MCF 10A (cell line): Measurements from ENCODE around the gene ZNF26. TPM values are rescaled to one million over a fixed set of nuclear protein-coding genes. Genes with fewer than 3 reads are reported as not detected.

Source experiments
- BruUV-seq: library from RNA; stranded (reverse); fragments of 400-500 nt; replicated peaks from 2 replicates; lab custom pipeline; 2021; lab: Mats Ljungman, UMichigan
- CTCF ChIA-PET: fragments of 300-600 bp; sonication (Branson Sonifier 250); formaldehyde crosslinking; extraction: SDS; loops from one replicate; lab custom pipeline; 2021; ENCODE audit warnings: antibody characterized with exemption, inconsistent platforms; lab: Yijun Ruan, JAX
- POLR2A ChIA-PET: fragments of 300-600, 350-650 bp; sonication (Branson Sonifier 250); formaldehyde crosslinking; extraction: SDS; loops from one replicate; lab custom pipeline; 2020; ENCODE audit warnings: antibody characterized with exemption, inconsistent platforms; lab: Yijun Ruan, JAX
- DNase-seq: peaks from one replicate; pipeline ENCODE4 v3.0.0-alpha.2; 2018; ENCODE audit not compliant: unreplicated experiment
- H3K27ac Mint-ChIP-seq: one replicate; pipeline ENCODE4 v1.8.0; 2022; ENCODE audit warnings: mild to moderate bottlenecking, low read depth, mixed read lengths; ENCODE audit not compliant: unreplicated experiment
- H3K27me3 Mint-ChIP-seq: one replicate; pipeline ENCODE4 v1.8.0; 2022; ENCODE audit warnings: mixed read lengths; ENCODE audit not compliant: insufficient read depth, unreplicated experiment
- H3K36me3 Mint-ChIP-seq: one replicate; pipeline ENCODE4 v1.8.0; 2022; ENCODE audit warnings: mild to moderate bottlenecking, moderate library complexity, mixed read lengths; ENCODE audit not compliant: insufficient read depth, unreplicated experiment
- H3K4me1 Mint-ChIP-seq: one replicate; pipeline ENCODE4 v1.8.0; 2022; ENCODE audit warnings: mixed read lengths; ENCODE audit not compliant: insufficient read depth, unreplicated experiment
- H3K4me3 Mint-ChIP-seq: one replicate; pipeline ENCODE4 v1.8.0; 2022; ENCODE audit warnings: mild to moderate bottlenecking, moderate library complexity, mixed read lengths; ENCODE audit not compliant: unreplicated experiment
- H3K9me3 Mint-ChIP-seq: one replicate; pipeline ENCODE4 v1.8.0; 2022; ENCODE audit warnings: mixed read lengths; ENCODE audit not compliant: unreplicated experiment
- intact Hi-C: fragments of 100-400 bp; cut with micrococcal nuclease; formaldehyde crosslinking; loops from 2 replicates; pipeline ENCODE4 v1.14.1; 2022
- total RNA-seq: library from RNA; stranded (reverse); gene quantifications from 2 replicates; pipeline ENCODE4 v1.2.3, GENCODE V29; 2022
- TF ChIP-seq, protein P1 (sequence below): fragments of 200-600 bp; IDR thresholded peaks from one replicate; pipeline ENCODE4 v1.8.0; 2022; ENCODE audit warnings: antibody characterized with exemption, mild to moderate bottlenecking; ENCODE audit not compliant: unreplicated experiment

The ZNF26 gene
- total RNA-seq, 1 experiment from 2014 or later, result 18.7 TPM

DNA sequence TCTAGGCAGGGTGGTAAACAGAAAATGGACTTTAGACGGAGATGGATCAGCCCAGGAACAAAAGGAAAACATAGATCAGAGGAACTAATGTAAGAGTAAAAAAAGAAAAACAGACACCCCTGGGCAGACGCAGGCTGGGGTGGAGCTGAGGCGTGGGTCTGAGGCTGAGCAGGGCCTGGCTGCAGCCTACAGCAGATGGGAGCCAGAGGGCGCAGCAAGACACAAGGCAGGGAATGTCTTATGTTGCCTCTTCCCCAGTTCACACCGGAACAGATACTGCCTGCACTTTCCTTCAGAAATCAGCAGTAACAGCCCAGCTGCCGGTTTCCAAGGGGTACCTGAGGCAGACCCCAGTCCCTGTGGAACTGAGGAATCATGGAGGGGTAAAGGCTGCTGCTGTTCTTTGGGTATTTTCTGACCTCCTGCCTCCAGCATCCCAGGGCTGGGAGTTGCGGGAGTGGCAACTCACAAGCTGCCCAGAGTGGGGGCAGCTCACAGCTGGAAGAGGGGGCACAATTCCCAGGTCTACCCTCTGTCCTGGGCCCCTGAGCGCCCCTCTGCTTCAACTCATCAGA lies 39.8 kb upstream of the ZNF26 start:
- Mint-ChIP-seq H3K36me3 (peaks cover 71% of the 10 kb centered on the region), H3K4me1 (no peaks in the 10 kb centered on the region), H3K4me3 (no peak overlapping the region), H3K27me3 (no peaks in the 10 kb centered on the region), H3K9me3 (peaks cover 13% of the 10 kb centered on the region), H3K27ac (no peak overlapping the region)
- intact Hi-C loops, result no loop called here
- no peak for DNase-seq
- TF ChIP-seq, protein P1, sequence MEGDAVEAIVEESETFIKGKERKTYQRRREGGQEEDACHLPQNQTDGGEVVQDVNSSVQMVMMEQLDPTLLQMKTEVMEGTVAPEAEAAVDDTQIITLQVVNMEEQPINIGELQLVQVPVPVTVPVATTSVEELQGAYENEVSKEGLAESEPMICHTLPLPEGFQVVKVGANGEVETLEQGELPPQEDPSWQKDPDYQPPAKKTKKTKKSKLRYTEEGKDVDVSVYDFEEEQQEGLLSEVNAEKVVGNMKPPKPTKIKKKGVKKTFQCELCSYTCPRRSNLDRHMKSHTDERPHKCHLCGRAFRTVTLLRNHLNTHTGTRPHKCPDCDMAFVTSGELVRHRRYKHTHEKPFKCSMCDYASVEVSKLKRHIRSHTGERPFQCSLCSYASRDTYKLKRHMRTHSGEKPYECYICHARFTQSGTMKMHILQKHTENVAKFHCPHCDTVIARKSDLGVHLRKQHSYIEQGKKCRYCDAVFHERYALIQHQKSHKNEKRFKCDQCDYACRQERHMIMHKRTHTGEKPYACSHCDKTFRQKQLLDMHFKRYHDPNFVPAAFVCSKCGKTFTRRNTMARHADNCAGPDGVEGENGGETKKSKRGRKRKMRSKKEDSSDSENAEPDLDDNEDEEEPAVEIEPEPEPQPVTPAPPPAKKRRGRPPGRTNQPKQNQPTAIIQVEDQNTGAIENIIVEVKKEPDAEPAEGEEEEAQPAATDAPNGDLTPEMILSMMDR, result no peak
- POLR2A ChIA-PET, result interaction anchor here (0.6 to 0.7 kb wide), 3 partner anchors 30 to 40 kb away, joined by 3 read pairs; partner anchors contain the start of gene ZNF26
- no TSS peak for BruUV-seq
- CTCF ChIA-PET, result no interaction called here

DNA sequence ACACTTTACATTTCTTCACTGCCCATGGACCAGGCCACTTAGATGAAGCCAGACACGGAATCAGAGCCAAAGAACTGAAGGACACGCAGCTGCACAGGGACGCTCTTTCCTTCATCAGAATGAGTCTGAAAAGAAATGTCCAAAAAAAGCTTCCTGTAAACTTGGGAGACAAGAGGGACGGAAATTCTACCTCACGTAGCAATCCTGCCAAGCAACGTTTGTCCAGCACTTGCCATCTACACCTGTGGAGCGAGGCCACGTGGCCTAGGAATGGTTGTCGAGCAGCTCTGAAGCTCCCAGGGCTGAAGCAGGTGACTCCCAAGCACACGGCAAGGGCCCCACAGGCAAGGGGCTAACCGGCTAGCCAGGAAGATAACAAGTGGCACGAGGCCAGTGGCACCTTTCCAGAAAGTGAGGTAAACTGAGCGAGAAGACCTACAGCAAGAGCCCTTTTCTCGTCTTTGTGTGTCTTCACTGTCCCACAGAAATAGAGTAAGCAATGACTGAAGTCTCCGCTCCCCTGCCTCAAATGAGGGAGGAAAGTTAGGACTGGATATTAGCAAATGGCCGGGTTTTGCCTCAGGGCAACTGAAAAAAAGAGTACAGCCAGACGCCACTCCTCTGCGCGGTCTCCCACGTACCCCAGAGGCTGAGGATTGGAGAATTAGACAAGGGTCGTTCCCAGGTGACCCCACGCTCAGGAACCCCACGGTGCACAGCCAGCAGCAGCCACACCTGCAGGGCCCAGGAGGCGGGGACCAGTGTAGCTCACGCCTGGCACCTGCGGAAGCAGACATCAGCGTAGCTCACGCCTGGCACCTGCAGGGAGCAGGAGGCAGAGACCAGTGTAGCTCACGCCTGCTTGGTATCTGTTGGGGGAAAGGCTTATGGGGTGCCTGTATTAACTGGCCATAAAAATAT lies 37.8 kb upstream of the ZNF26 start:
- no peak overlapping the region for H3K27ac Mint-ChIP-seq
- no peak for DNase-seq
- intact Hi-C loops, result no loop called here
- no peaks in the 10 kb centered on the region for H3K4me1 Mint-ChIP-seq
- ChIA-PET CTCF (no interaction called here), POLR2A (no interaction called here)
- no TSS peak for BruUV-seq
- peaks cover 14% of the 10 kb centered on the region for H3K9me3 Mint-ChIP-seq
- H3K36me3 Mint-ChIP-seq, result peaks cover 59% of the 10 kb centered on the region
- H3K4me3 Mint-ChIP-seq, result no peak overlapping the region
- no peaks in the 10 kb centered on the region for H3K27me3 Mint-ChIP-seq
- TF ChIP-seq, protein P1, result no peak

DNA sequence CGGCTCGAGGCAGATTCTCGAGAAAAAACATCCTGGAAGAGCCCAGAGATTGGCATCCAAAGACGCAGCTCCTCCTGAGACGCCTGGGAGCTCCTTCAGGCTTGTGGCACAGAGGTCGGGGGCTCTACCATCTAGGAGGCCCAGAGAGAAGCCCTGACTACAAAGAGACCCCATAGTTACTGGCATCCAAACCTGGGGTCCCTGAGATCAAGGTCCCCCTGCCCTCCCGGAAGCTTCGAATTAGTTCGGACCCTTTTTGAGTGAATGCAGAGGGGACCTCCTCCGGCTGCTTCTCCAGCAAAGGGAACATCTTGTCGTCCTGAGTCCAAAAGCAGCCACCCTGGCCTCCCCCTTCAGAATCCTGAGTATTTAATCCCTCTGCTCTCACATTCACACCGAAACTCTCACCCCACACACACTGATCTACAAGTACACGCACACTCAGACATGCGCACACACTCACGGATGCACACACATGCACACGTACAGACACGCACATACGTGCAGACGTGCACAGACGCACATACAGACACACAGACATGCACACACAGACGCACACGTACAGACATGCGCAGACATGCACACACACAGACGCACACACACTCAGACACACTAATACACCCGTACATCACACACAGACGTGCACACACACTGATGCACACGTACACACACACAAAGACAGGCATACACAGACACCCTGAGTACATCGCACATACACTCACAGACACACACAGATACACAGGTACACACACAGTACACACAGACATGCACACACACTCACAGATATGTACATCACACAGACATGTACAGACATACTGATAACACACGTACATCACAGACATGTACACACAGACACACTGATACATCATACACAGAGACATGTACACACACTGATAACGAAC lies 36.0 kb upstream of the ZNF26 start:
- Mint-ChIP-seq H3K27me3 (no peaks in the 10 kb centered on the region), H3K9me3 (peaks cover 22% of the 10 kb centered on the region), H3K4me3 (no peak overlapping the region), H3K36me3 (peaks cover 43% of the 10 kb centered on the region), H3K4me1 (peaks cover 8% of the 10 kb centered on the region), H3K27ac (no peak overlapping the region)
- intact Hi-C loops, result no loop called here
- no TSS peak for BruUV-seq
- ChIA-PET CTCF (no interaction called here), POLR2A (no interaction called here)
- DNase-seq, result no peak
- TF ChIP-seq, protein P1, result no peak
